T-cell (primary cell): ENCODE results near the gene ZC3H12C. TPM values are rescaled to one million over a fixed set of nuclear protein-coding genes. Genes with fewer than 3 reads are reported as not detected.

Experiments used
- ATAC-seq, 4 experiments: fragments of 200-7000 bp in 3 of 4; fragments of 150-1000 bp in 1 of 4; cut with Tn5 transposase; replicated peaks in 1 of 4; 1 replicate in 3 of 4; 2 replicates in 1 of 4; pipeline ENCODE4 v1.10.0; 2021; ENCODE audit warnings: moderate library complexity in 3 of 4, mild to moderate bottlenecking in 2 of 4, moderate number of reproducible peaks in 1 of 4
- CTCF ChIA-PET, 2 donors: fragments of 300-600 bp; sonication (Branson Sonifier 250); formaldehyde crosslinking; loops; one replicate each; lab custom pipeline; 2022; ENCODE audit warnings: antibody characterized with exemption in 2 of 2; lab: Charles Lee
- POLR2A ChIA-PET, 2 donors: fragments of 300-600 bp; sonication (Branson Sonifier 250); formaldehyde crosslinking; loops; one replicate each; lab custom pipeline; 2022; ENCODE audit warnings: antibody characterized with exemption in 2 of 2; lab: Charles Lee
- DNase-seq, 35 experiments: peaks; one replicate each; pipeline versions ENCODE4 v3.0.0 to v3.0.0-alpha.2; 2013 to 2023
- H3K27ac ChIP-seq: one replicate; pipeline ENCODE4 v1.5.1; 2013; ENCODE audit warnings: low read length
- H3K27me3 ChIP-seq, 2 experiments: replicated peaks in 1 of 2; 1 replicate in 1 of 2; 2 replicates in 1 of 2; pipeline versions ENCODE4 v1.6.1 to v1.7.0; 2013; ENCODE audit warnings: low read length in 1 of 2, mixed read lengths in 1 of 2; ENCODE audit not compliant: control insufficient read depth in 2 of 2, insufficient read depth in 2 of 2; ENCODE audit errors: extremely low read depth in 1 of 2
- H3K36me3 ChIP-seq, 2 donors: 1 replicate in 1 of 2; 2 replicates in 1 of 2; pipeline versions ENCODE4 v1.6.1 to v1.7.0; 2013; ENCODE audit warnings: low read length in 1 of 2; ENCODE audit not compliant: control insufficient read depth in 2 of 2, insufficient read depth in 1 of 2; ENCODE audit errors: extremely low read depth in 1 of 2
- H3K4me1 ChIP-seq, 2 experiments: 1 replicate in 1 of 2; 2 replicates in 1 of 2; pipeline versions ENCODE4 v1.6.1 to v1.7.0; 2013; ENCODE audit warnings: low read length in 2 of 2, mixed read lengths in 1 of 2; ENCODE audit not compliant: insufficient read depth in 2 of 2, control insufficient read depth in 1 of 2; ENCODE audit errors: extremely low read depth in 1 of 2
- H3K4me3 ChIP-seq, 2 donors: 1 replicate in 1 of 2; 2 replicates in 1 of 2; pipeline versions ENCODE4 v1.5.1 to v1.7.0; 2013; ENCODE audit warnings: mild to moderate bottlenecking in 2 of 2, low read length in 1 of 2, moderate library complexity in 1 of 2; ENCODE audit not compliant: control insufficient read depth in 1 of 2; ENCODE audit errors: extremely low read depth in 1 of 2
- H3K9me3 ChIP-seq: 2 replicates; pipeline ENCODE4 v1.7.0; 2013
- H3K27ac Mint-ChIP-seq, 2 donors: one replicate each; pipeline ENCODE4 v1.8.0; 2020 to 2021; ENCODE audit warnings: mild to moderate bottlenecking in 2 of 2, mixed read lengths in 2 of 2
- H3K27me3 Mint-ChIP-seq, 2 donors: one replicate each; pipeline ENCODE4 v1.8.0; 2021 to 2022; ENCODE audit warnings: mixed read lengths in 2 of 2
- H3K36me3 Mint-ChIP-seq: one replicate; pipeline ENCODE4 v1.8.0; 2021; ENCODE audit warnings: mixed read lengths
- H3K4me1 Mint-ChIP-seq, 3 donors: one replicate each; pipeline ENCODE4 v1.8.0; 2020 to 2022; ENCODE audit warnings: mixed read lengths in 3 of 3, mild to moderate bottlenecking in 1 of 3
- H3K4me3 Mint-ChIP-seq, 3 donors: one replicate each; pipeline ENCODE4 v1.8.0; 2020 to 2022; ENCODE audit warnings: mild to moderate bottlenecking in 3 of 3, mixed read lengths in 3 of 3, moderate library complexity in 3 of 3
- H3K9me3 Mint-ChIP-seq, 3 donors: one replicate each; pipeline ENCODE4 v1.8.0; 2020 to 2022; ENCODE audit warnings: mixed read lengths in 3 of 3
- WGBS: methylation state at CpG from one replicate; pipeline ENCODE4 v1.1.5; 2013; ENCODE audit warnings: missing lambda C conversion rate; ENCODE audit not compliant: insufficient coverage; 5-methylcytosine and 5-hydroxymethylcytosine counted together
- total RNA-seq, 35 experiments: library from RNA in 6 of 35; stranded (reverse) in 6 of 35; fragments of 120-200 nt in 1 of 35; gene quantifications; one replicate each; pipeline versions ENCODE4 v1.2.1 to v1.2.4 and lab custom pipeline; 2013 to 2026

ZC3H12C gene
- total RNA-seq, 5 donors from 2014 or later (not counting 1 experiment from before 2014, with no cell fraction given) = 0.10 to 0.23 (median 0.14) TPM

- CTCF ChIA-PET = interaction anchor here in 1 of 2 donors (0.5 kb wide), 1 partner anchor 1676 kb away, joined by 4 read pairs; no protein-coding TSS in a partner anchor
- peaks cover 6 to 15% of the 10 kb centered on the region in 2 donors for H3K27me3 Mint-ChIP-seq
- DNase-seq = no peak
Measured at GRCh38 chr11:110177086-110177456, 83.9 kb downstream of the ZC3H12C start.

GRCh38 chr11:110179064-110179463 lies 85.9 kb downstream of the ZC3H12C start:
- no peaks in the 10 kb centered on the region for H3K9me3 Mint-ChIP-seq
- Histone ChIP-seq H3K4me3 (no peak overlapping the region), H3K27me3 (peaks cover 0 to 5% of the 10 kb centered on the region in 2 experiments), H3K9me3 (no peaks in the 10 kb centered on the region), H3K4me1 (peaks cover 0 to 3% of the 10 kb centered on the region in 2 experiments), H3K36me3 (no peaks in the 10 kb centered on the region), H3K27ac (no peak overlapping the region)
- POLR2A ChIA-PET = no interaction called here
- CTCF ChIA-PET = interaction anchor here in 1 of 2 donors (0.7 kb wide), 1 partner anchor 43 kb away, joined by 5 read pairs; no protein-coding TSS in a partner anchor
- H3K4me3 Mint-ChIP-seq = no peak overlapping the region
- H3K4me1 Mint-ChIP-seq = peaks cover 3 to 4% (median 3%) of the 10 kb centered on the region in 3 donors
- H3K36me3 Mint-ChIP-seq = no peaks in the 10 kb centered on the region
- no peak overlapping the region for H3K27ac Mint-ChIP-seq
- 69% methylated on average over 2 of the region's 4 CpGs for WGBS
- peaks cover 0 to 3% of the 10 kb centered on the region in 2 donors for H3K27me3 Mint-ChIP-seq
- DNase-seq = no peak
- ATAC-seq = no peak

More at GRCh38 chr11:110177086-110177456, 83.9 kb downstream of the ZC3H12C start:
- Histone ChIP-seq H3K4me1 (peaks cover 0 to 3% of the 10 kb centered on the region in 2 experiments), H3K9me3 (no peaks in the 10 kb centered on the region), H3K36me3 (no peaks in the 10 kb centered on the region), H3K4me3 (no peak overlapping the region), H3K27me3 (no peaks in the 10 kb centered on the region), H3K27ac (no peak overlapping the region)
- no peak overlapping the region for H3K27ac Mint-ChIP-seq
- H3K9me3 Mint-ChIP-seq = no peaks in the 10 kb centered on the region
- no peak overlapping the region for H3K4me3 Mint-ChIP-seq
- no peaks in the 10 kb centered on the region for H3K36me3 Mint-ChIP-seq
- no peak for ATAC-seq
- POLR2A ChIA-PET = no interaction called here
- no CpG with 5 or more reads among the region's 7 CpGs for WGBS
- peaks cover 7 to 8% (median 7%) of the 10 kb centered on the region in 3 donors for H3K4me1 Mint-ChIP-seq

- H3K4me1 Mint-ChIP-seq = no peaks in the 10 kb centered on the region
- POLR2A ChIA-PET = interaction anchor here in 1 of 2 donors (0.6 kb wide), 1 partner anchor 55 kb away, joined by 3 read pairs; no protein-coding TSS in a partner anchor
- CTCF ChIA-PET = no interaction called here
- ATAC-seq (no peak), DNase-seq (no peak)
- Histone ChIP-seq H3K36me3 (no peaks in the 10 kb centered on the region), H3K4me3 (no peak overlapping the region), H3K27ac (no peak overlapping the region), H3K9me3 (no peaks in the 10 kb centered on the region), H3K4me1 (no peaks in the 10 kb centered on the region), H3K27me3 (peaks cover 0 to 20% of the 10 kb centered on the region in 2 experiments)
- no peak overlapping the region for H3K4me3 Mint-ChIP-seq
- 83% methylated on average over 1 of the region's 5 CpGs for WGBS
- peaks cover 0 to 4% of the 10 kb centered on the region in 2 donors for H3K27me3 Mint-ChIP-seq
- H3K9me3 Mint-ChIP-seq = no peaks in the 10 kb centered on the region
- no peaks in the 10 kb centered on the region for H3K36me3 Mint-ChIP-seq
- no peak overlapping the region for H3K27ac Mint-ChIP-seq
Measured at GRCh38 chr11:110182886-110183285, 89.7 kb downstream of the ZC3H12C start.

GRCh38 chr11:110184456-110184855 lies 91.3 kb downstream of the ZC3H12C start:
- POLR2A ChIA-PET = no interaction called here
- Mint-ChIP-seq H3K4me1 (no peaks in the 10 kb centered on the region), H3K27ac (no peak overlapping the region), H3K36me3 (no peaks in the 10 kb centered on the region), H3K9me3 (no peaks in the 10 kb centered on the region), H3K4me3 (no peak overlapping the region), H3K27me3 (peaks cover 0 to 8% of the 10 kb centered on the region in 2 donors)
- Histone ChIP-seq H3K4me3 (no peak overlapping the region), H3K9me3 (no peaks in the 10 kb centered on the region), H3K36me3 (no peaks in the 10 kb centered on the region), H3K27me3 (peaks cover 0 to 20% of the 10 kb centered on the region in 2 experiments), H3K4me1 (no peaks in the 10 kb centered on the region), H3K27ac (no peak overlapping the region)
- CTCF ChIA-PET = no interaction called here
- DNase-seq (no peak), ATAC-seq (no peak)
- WGBS = 80% methylated on average over 4 of the region's 7 CpGs

- Mint-ChIP-seq H3K4me1 (no peaks in the 10 kb centered on the region), H3K27ac (no peak overlapping the region), H3K9me3 (no peaks in the 10 kb centered on the region), H3K36me3 (no peaks in the 10 kb centered on the region), H3K4me3 (no peak overlapping the region), H3K27me3 (peaks cover 0 to 8% of the 10 kb centered on the region in 2 donors)
- ATAC-seq (no peak), DNase-seq (no peak)
- Histone ChIP-seq H3K4me1 (no peaks in the 10 kb centered on the region), H3K27me3 (peaks cover 0 to 20% of the 10 kb centered on the region in 2 experiments), H3K36me3 (no peaks in the 10 kb centered on the region), H3K9me3 (no peaks in the 10 kb centered on the region), H3K4me3 (no peak overlapping the region), H3K27ac (no peak overlapping the region)
- ChIA-PET CTCF (no interaction called here), POLR2A (no interaction called here)
- 100% methylated on average over 2 of the region's 3 CpGs for WGBS
Measured at GRCh38 chr11:110185121-110185591, 92.0 kb downstream of the ZC3H12C start.

GRCh38 chr11:110185599-110185998 lies 92.4 kb downstream of the ZC3H12C start:
- ATAC-seq (no peak), DNase-seq (no peak)
- ChIA-PET CTCF (no interaction called here), POLR2A (no interaction called here)
- H3K4me3 ChIP-seq = no peak overlapping the region
- Mint-ChIP-seq H3K36me3 (no peaks in the 10 kb centered on the region), H3K27me3 (peaks cover 0 to 8% of the 10 kb centered on the region in 2 donors), H3K4me3 (no peak overlapping the region), H3K4me1 (no peaks in the 10 kb centered on the region), H3K27ac (no peak overlapping the region), H3K9me3 (no peaks in the 10 kb centered on the region)
- H3K27ac ChIP-seq = no peak overlapping the region
- 78% methylated on average over 5 of the region's 7 CpGs for WGBS
- H3K27me3 ChIP-seq = peaks cover 0 to 20% of the 10 kb centered on the region in 2 experiments
- H3K9me3 ChIP-seq = no peaks in the 10 kb centered on the region
- H3K4me1 ChIP-seq = no peaks in the 10 kb centered on the region
- no peaks in the 10 kb centered on the region for H3K36me3 ChIP-seq
